HG02970 (cell line): ENCODE results near the gene PBOV1.

ENCODE experiments used
- ATAC-seq: cut with Tn5 transposase; IDR thresholded peaks from one replicate; pipeline ENCODE4 v1.9.1; 2021; ENCODE audit warnings: mild to moderate bottlenecking, moderate library complexity, moderate number of reproducible peaks; ENCODE audit not compliant: unreplicated experiment, low FRiP score

Gene PBOV1

DNA sequence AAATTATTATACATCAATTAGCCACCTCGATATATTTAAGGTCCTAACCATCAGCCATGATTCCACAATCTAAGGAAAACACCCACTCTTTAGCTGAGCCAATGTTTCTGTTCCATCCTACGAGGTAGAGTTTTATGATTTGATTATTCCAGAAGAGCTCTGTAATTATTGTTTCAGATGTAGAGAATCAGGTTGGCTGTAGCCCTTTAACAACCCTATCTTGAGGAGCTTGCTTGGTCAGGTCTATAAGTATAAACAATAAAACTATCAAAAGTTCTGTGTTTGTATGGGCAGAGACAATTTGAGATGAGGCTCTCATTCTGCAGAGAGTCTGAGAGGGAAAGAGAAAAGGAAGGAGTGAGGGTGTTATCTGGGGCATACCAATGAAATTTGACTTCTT, at the start of gene PBOV1:
PBOV1 (minus strand) TSS at position 43 of the 400 bp plus-strand sequence. CDS start 96 bp downstream, outside the sequence.
- ATAC-seq: no peak

DNA sequence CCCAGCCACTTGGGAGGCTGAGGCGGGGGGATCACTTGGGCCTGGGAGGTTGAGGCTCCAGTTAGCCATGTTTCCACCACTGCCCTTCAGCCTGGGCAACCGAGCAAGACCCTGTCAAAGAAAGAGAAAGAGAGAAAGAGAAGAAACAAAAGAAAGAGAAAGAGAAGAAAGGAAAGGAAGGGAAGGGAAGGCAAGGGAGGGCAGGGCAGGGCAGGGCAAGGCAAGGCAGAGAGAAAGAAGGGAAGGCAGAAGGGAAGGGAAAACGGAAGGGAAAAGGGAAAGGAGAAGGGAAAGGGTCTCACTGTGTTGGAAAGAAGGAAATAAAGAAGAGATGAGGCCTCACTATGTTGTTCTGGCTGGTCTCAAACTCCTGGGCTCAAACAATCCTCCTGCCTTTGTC, 47.8 kb upstream of the PBOV1 start:
- no peak for ATAC-seq

GRCh38 chr6:138264372-138264880, 46.1 kb upstream of the PBOV1 start:
- no peak for ATAC-seq

GRCh38 chr6:138263963-138264362, 45.7 kb upstream of the PBOV1 start:
- no peak for ATAC-seq

DNA sequence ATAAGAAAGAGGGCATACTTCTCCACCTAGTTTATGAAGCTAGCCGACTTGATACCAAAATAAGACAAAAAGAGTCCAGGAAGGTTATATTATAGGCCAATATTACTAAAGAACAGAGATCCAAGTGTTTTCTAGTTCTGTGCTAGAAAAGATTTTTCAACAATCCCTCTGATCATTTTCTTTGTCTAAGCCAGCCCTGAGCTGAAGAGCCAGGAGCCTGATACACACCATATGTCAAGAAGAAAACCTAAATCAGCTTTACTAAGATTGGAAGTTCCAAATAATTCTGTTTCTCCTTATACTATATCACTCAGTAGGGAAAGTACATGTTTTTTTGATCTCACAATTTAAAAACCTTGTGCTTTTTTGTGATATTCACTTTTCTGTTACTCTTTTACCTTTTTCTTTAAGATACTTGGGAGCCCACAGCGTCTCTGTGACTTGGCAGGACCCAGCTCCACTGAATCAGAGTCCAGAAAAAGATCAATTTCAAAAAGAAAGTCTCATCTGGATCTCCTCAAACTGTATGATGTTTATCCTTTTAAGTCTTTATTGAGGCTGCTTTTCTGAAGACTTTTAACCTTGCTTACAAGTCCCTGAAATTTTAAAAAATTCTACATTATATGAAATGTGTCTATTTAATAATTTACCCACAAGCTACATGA, 43.0 kb upstream of the PBOV1 start:
- ATAC-seq: no peak

DNA sequence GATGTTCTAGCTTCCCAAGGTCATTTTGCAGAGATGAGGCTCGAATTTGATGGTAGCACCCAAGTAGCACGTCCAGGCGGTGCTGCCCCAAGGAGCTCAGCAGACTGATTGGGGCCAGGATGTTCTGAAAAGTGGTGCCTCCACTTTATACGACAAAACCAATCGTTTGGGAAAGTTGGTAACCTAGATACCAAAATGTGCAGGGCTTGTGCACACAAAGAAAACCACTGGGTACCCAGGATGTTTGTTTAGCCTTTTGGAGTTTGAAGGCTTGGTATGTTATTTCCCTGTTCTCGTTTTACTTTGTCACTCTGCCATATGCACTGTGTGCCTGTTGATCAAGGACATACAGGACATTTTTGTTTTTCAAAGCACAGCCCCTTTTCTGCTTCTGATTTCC, 40.7 kb upstream of the PBOV1 start:
- ATAC-seq: no peak

GRCh38 chr6:138258197-138258596, 39.9 kb upstream of the PBOV1 start:
- no peak for ATAC-seq

DNA sequence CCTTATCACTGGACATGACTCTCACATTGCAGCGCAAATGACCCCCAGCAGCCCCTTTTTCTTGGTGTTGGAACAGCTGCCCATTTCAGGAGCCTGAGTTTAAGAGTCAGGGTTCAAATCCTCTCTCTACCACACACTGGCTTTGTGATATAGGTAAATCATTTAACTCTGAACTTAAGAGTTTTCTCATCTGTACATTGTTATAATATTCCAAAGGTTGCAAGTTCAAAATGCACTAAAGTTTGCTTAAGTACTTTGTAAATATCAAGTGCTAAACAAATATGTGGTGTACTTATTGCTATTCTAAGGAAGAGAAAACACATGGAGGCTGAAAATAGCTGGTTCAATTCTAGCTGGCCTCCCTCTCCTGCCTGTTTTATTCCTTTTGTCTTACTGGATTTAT, 39.3 kb upstream of the PBOV1 start:
- no peak for ATAC-seq

- ATAC-seq: no peak
These were observed 37.2 kb upstream of the PBOV1 start for GRCh38 chr6:138255443-138255842.

DNA sequence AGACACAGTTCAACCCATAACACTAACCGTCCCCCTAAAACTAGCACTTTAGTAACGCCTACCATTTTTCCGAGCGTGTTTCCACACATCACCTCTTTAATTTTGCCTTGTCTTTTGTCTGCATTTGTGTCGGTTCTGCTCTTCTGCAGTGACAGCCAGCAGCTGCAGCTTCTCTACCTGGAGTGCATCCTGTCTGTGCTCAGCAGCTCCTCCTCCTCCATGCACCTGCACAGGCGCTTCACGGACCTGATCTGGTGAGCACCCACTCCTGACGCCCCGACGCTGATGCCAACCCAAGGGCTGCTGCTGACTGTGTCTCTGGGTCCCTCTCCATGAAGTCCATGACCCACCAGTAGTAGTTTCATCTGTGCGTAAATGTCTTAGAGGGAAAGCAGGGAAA, 35.4 kb upstream of the PBOV1 start:
- ATAC-seq: no peak

DNA sequence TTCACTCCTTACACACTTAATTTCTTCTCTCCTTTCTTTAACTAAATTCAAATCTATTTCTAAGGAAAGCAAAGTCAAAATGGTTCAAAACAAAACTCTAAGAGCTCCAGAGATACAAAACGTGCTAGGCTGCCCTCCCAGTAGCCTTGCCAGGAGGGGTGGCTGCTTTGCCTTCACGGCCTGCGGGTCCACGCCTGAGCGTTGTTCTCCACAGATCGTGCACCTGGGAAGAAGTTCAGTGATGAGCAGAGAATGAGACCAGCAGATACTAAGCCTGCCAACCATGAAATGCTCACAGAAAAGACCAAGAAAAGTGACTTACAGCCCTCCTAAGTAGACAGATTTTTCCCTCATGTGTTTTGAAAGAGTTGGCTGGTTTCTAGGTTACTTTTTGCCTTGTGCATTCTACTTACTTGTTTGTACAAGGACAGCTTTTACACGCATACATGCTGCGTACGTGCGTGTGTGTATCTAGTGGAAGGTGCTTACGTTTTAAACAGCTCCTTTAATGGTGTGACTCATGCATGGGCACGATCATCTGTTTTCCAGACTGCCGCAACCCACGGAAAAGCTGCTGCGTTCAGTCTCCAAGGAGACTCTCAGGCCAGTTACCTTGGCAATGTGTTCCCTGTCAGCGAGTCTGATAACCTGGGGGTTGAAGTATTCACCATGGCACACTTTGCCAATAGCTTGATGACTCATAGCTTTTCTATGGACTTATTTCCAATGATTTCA, 32.4 kb upstream of the PBOV1 start:
- no peak for ATAC-seq

DNA sequence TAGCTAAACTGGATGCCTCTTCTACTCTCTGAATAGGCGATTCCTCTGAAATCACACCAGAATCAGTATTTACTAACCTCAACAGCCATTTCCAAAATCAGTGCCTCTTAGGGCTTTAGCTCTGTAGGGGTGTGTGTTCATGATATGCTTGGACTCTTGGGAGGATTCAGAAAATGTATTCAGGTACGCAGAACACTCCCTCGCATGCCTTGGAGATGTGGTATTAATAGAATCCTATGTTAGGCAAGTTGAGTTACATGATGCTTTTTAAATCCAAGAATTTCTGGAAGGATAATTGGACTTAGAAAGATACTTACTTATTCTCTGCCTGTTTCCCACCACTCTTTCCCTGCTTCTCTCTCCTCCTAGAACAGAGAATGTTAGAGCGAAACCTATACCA, 31.8 kb upstream of the PBOV1 start:
- no peak for ATAC-seq

DNA sequence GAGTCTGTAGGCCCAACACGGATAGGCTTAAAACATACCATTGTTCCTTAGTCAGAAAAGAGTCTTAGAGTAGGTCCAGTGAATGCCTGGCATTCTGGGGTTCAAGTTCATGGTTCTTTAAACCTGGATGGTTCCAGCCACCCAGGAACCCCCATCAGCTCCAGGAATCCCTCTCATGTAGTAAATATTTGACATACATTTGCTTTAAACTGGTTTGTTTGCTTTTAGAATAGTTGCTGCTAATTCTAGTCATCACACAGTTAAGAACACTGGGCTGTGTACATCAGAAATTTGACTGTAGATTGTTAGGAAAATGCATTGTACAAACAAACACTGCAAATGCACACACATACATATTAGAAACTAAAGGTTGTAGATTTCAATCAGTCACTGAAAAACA, 30.6 kb upstream of the PBOV1 start:
- ATAC-seq: no peak

GRCh38 chr6:138248011-138248410, 29.7 kb upstream of the PBOV1 start:
- no peak for ATAC-seq

DNA sequence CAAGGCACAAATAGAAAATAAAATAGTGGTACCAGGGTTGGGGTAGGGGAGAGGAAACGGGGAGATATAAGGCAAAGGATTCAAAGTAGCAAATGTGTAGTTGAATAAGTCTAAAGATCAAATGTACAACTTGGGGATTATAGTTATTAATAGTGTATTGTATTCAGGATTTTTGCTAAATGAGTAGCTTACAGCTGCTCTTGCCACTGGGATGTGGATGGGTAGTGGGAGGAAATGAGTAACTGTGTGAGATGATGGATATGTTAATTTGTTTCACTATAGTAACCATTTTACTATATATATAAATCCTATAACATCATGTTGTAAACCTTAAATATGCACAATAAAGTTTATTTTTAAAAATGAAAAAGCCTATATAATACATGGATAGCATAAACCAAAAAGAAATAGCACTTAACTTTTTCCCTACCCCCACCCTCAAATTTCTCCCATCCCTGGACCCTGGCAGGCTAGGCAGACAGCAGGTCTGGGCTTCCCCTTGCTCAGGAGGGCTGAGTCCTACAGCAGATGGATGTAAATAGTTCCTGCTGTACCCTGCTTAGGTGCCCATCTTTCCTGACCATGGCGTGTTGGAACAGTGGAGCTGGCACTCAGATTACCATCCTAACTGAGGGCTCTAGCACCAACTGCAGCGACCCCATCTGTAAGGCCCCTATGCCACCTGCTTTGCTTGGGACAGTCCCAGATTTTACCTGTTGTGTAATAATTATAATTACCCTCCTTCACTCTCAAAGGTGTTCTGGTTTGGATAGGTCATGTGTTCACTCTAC, 28.6 kb upstream of the PBOV1 start:
- no peak for ATAC-seq

DNA sequence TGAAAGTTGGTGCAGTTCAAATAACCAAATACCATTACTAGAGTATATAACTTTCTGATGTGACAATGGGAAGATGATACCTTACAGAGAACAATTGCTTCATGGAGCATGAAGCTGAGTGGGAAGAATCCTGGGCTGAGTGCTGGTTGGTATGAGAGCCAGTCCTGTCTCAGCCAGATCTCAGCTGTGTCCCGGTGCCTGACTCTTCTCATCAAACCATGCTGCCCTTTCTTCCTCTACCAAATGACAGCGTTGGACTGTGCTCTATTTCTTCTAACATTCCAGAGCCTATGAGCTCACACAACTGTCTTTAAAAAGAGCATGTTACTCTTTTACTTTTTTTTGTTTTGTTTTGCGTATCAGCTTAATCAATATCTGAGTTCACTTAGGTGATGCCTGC, 27.5 kb upstream of the PBOV1 start:
- ATAC-seq: no peak

- ATAC-seq: no peak
These were observed 24.8 kb upstream of the PBOV1 start for GRCh38 chr6:138242987-138243592.

DNA sequence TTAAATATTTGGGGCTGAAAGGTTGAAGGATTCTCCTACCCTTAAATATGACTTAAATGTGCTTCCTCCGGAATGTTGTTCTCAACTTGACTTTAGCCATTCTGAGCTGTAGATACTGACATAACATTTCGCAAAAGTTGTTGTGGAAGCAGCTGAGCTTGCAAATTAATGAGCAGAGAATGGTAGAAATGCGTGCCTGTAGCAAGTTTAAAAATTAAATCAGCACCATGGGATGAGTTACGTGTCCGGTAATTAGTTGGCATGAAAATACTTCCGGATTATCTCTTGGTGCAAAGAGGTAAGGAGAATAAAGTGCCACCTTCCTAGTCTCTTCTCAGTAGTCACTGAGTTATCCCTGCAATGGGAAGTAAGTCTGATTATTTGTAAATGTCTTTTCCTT, 23.6 kb upstream of the PBOV1 start:
- no peak for ATAC-seq

DNA sequence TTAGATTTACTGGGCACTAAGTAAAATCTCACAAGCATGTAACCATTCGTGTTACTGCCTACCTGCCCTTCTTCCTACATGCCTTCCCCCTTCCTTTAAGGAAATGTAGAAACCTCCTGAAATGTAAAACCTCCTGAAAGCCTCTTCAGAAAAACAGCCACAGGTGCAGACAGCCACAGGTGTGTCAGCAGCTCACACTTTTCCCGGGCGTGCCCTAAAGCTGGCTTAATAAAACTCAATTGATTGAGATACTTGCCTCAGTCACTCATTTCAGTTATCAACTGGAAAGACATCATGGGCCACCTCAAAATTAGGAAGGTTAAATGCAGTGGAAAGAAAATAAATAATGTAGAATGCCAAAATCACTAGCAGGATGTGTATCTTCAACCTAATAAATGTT, 23.1 kb upstream of the PBOV1 start:
- no peak for ATAC-seq

GRCh38 chr6:138240476-138241245, 22.4 kb upstream of the PBOV1 start:
- ATAC-seq: no peak
